Chondrocyte (in vitro differentiated cells): ENCODE data around the gene GRAMD1B. TPM values are rescaled to one million over a fixed set of nuclear protein-coding genes. Genes with fewer than 3 reads are reported as not detected.
"Not testable (repeated sequence)": the region's sequence is repeated elsewhere in the genome, so short reads cannot be mapped to it uniquely, and the experiment has no call there.

ENCODE experiments used
- DNase-seq: peaks from one replicate; pipeline ENCODE4 v3.0.0; 2021; ENCODE audit warnings: mixed read lengths, low spot score
- H3K27ac Mint-ChIP-seq: one replicate; pipeline ENCODE4 v1.8.0; 2021; ENCODE audit warnings: mild to moderate bottlenecking, moderate library complexity, mixed read lengths; ENCODE audit not compliant: unreplicated experiment
- H3K27me3 Mint-ChIP-seq: 2 replicates; pipeline ENCODE4 v1.8.0; 2021; ENCODE audit warnings: low read depth, mixed read lengths
- H3K36me3 Mint-ChIP-seq: 2 replicates; pipeline ENCODE4 v1.8.0; 2021; ENCODE audit warnings: low read depth, mixed read lengths
- H3K4me1 Mint-ChIP-seq: 2 replicates; pipeline ENCODE4 v1.8.0; 2021; ENCODE audit warnings: low read depth, mild to moderate bottlenecking, mixed read lengths
- H3K4me3 Mint-ChIP-seq: one replicate; pipeline ENCODE4 v1.8.0; 2021; ENCODE audit warnings: mild to moderate bottlenecking, moderate library complexity, mixed read lengths; ENCODE audit not compliant: unreplicated experiment
- H3K9me3 Mint-ChIP-seq: 2 replicates; pipeline ENCODE4 v1.8.0; 2021; ENCODE audit warnings: low read depth, mixed read lengths
- CTCF ChIP-seq: fragments of 200-600 bp; sonication (generic); IDR thresholded peaks from 2 replicates; pipeline ENCODE4 v1.5.0; 2021; ENCODE audit warnings: antibody characterized with exemption, mild to moderate bottlenecking, moderate library complexity
- total RNA-seq: library from RNA; stranded (reverse); gene quantifications from 3 replicates; pipeline ENCODE4 v1.2.1, GENCODE V29; 2021

The GRAMD1B gene
- total RNA-seq, 1 donor from 2014 or later: 0.99 TPM

- TF ChIP-seq CTCF: no peak
- no peak for DNase-seq
- peaks cover 5% of the 10 kb centered on the region for H3K9me3 Mint-ChIP-seq
- H3K36me3 Mint-ChIP-seq: peaks cover 2% of the 10 kb centered on the region
- H3K4me1 Mint-ChIP-seq: no peaks in the 10 kb centered on the region
- peaks cover 11% of the 10 kb centered on the region for H3K27me3 Mint-ChIP-seq
- no peak overlapping the region for H3K27ac Mint-ChIP-seq
- no peak overlapping the region for H3K4me3 Mint-ChIP-seq
These were observed 88.5 kb downstream of the GRAMD1B start for GRCh38 chr11:123518496-123519054.

GRCh38 chr11:123519055-123519796 is 89.2 kb downstream of the GRAMD1B start:
- Mint-ChIP-seq H3K27ac (no peak overlapping the region), H3K4me3 (no peak overlapping the region), H3K36me3 (peaks cover 2% of the 10 kb centered on the region), H3K9me3 (peaks cover 5% of the 10 kb centered on the region), H3K4me1 (no peaks in the 10 kb centered on the region), H3K27me3 (peaks cover 9% of the 10 kb centered on the region)
- DNase-seq: no peak
- no peak for TF ChIP-seq CTCF

- no peak for TF ChIP-seq CTCF
- Mint-ChIP-seq H3K9me3 (peaks cover 5% of the 10 kb centered on the region), H3K27ac (no peak overlapping the region), H3K27me3 (peaks cover 9% of the 10 kb centered on the region), H3K4me1 (no peaks in the 10 kb centered on the region), H3K36me3 (peaks cover 2% of the 10 kb centered on the region), H3K4me3 (no peak overlapping the region)
- DNase-seq: no peak
These were observed 89.7 kb downstream of the GRAMD1B start for GRCh38 chr11:123519797-123520193.

- not testable (repeated sequence) for H3K4me3 Mint-ChIP-seq, DNase-seq, H3K27me3 Mint-ChIP-seq, H3K4me1 Mint-ChIP-seq, H3K36me3 Mint-ChIP-seq, H3K9me3 Mint-ChIP-seq, H3K27ac Mint-ChIP-seq
These were observed 90.4 kb downstream of the GRAMD1B start for GRCh38 chr11:123520476-123520875.

GRCh38 chr11:123521001-123521400 is 90.9 kb downstream of the GRAMD1B start:
- peaks cover 5% of the 10 kb centered on the region for H3K9me3 Mint-ChIP-seq
- H3K27ac Mint-ChIP-seq: no peak overlapping the region
- H3K4me3 Mint-ChIP-seq: no peak overlapping the region
- H3K36me3 Mint-ChIP-seq: peaks cover 2% of the 10 kb centered on the region
- H3K4me1 Mint-ChIP-seq: no peaks in the 10 kb centered on the region
- H3K27me3 Mint-ChIP-seq: peaks cover 9% of the 10 kb centered on the region
- no peak for TF ChIP-seq CTCF
- DNase-seq: no peak

GRCh38 chr11:123521930-123522329 is 91.9 kb downstream of the GRAMD1B start:
- peaks cover 11% of the 10 kb centered on the region for H3K27me3 Mint-ChIP-seq
- DNase-seq: no peak
- peaks cover 5% of the 10 kb centered on the region for H3K9me3 Mint-ChIP-seq
- no peak for TF ChIP-seq CTCF
- no peaks in the 10 kb centered on the region for H3K4me1 Mint-ChIP-seq
- H3K4me3 Mint-ChIP-seq: no peak overlapping the region
- H3K36me3 Mint-ChIP-seq: peaks cover 2% of the 10 kb centered on the region
- H3K27ac Mint-ChIP-seq: no peak overlapping the region
